Esophagus muscularis mucosa (tissue), 4 donors: ENCODE results near the gene PSAP. TPM values are rescaled to one million over a fixed set of nuclear protein-coding genes. Genes with fewer than 3 reads are reported as not detected.

Experiments used
- DNase-seq: peaks from one replicate; pipeline ENCODE4 v3.0.0-alpha.2; 2017; ENCODE audit errors: extremely low spot score
- H3K27ac ChIP-seq, 4 donors: fragments of 200-600 bp; sonication (generic); replicated peaks in 1 of 4; 1 replicate in 3 of 4; 2 replicates in 1 of 4; pipeline ENCODE4 v1.5.1; 2016 to 2019; ENCODE audit warnings: mild to moderate bottlenecking in 1 of 4
- H3K27me3 ChIP-seq, 4 donors: fragments of 200-600 bp; sonication (generic); one replicate each; pipeline versions ENCODE4 v1.5.1 to v1.6.0; 2016 to 2019
- H3K36me3 ChIP-seq, 4 donors: fragments of 200-600 bp; sonication (generic); one replicate each; pipeline ENCODE4 v1.5.1; 2016 to 2019
- H3K4me1 ChIP-seq, 4 donors: fragments of 200-600 bp; sonication (generic); one replicate each; pipeline ENCODE4 v1.5.1; 2016 to 2019
- H3K4me3 ChIP-seq, 4 donors: fragments of 200-600 bp; sonication (generic); 1 replicate in 2 of 4; 2 replicates in 2 of 4; pipeline ENCODE4 v1.5.1; 2016 to 2019; ENCODE audit warnings: mild to moderate bottlenecking in 4 of 4, moderate library complexity in 1 of 4
- H3K9me3 ChIP-seq, 4 donors: fragments of 200-600 bp; sonication (generic); 1 replicate in 3 of 4; 2 replicates in 1 of 4; pipeline ENCODE4 v1.5.1; 2016 to 2019
- EP300 ChIP-seq: sonication (generic); formaldehyde crosslinking; IDR thresholded peaks from one replicate; pipeline ENCODE4 v1.6.1; 2017; ENCODE audit warnings: antibody characterized with exemption
- POLR2A ChIP-seq: fragments of 450-650 bp; IDR thresholded peaks from one replicate; pipeline ENCODE4 v1.6.1; 2017; ENCODE audit warnings: antibody characterized with exemption, moderate library complexity, mild to moderate bottlenecking, low read depth
- POLR2AphosphoS5 ChIP-seq, 2 donors: sonication (generic); formaldehyde crosslinking; IDR thresholded peaks; one replicate each; pipeline ENCODE4 v1.6.1; 2017; ENCODE audit warnings: antibody characterized with exemption in 2 of 2
- WGBS: methylation state at CpG from one replicate; pipeline ENCODE4 v1.1.5; 2018; 5-methylcytosine and 5-hydroxymethylcytosine counted together
- intact Hi-C: fragments of 100-400 bp; cut with DNase I; formaldehyde crosslinking; loops from one replicate; pipeline ENCODE4 v1.15.1; 2023
- total RNA-seq, 4 donors: library from RNA; depleted of rRNA; stranded (reverse); fragments of >200 nt; gene quantifications; one replicate each; pipeline versions ENCODE4 v1.1.0 to v1.2.1, GENCODE V29; 2016
- TF ChIP-seq, protein P1 (sequence below), 3 experiments: fragments of 200-600 bp in 2 of 3; fragments of 450-650 bp in 1 of 3; sonication (generic) in 2 of 3; IDR thresholded peaks; one replicate each; pipeline ENCODE4 v1.5.1; 2017 to 2019; ENCODE audit warnings: antibody characterized with exemption in 3 of 3, mild to moderate bottlenecking in 2 of 3, moderate library complexity in 1 of 3

Gene PSAP
- total RNA-seq, 4 donors from 2014 or later: 537 to 740 (median 698) TPM

DNA sequence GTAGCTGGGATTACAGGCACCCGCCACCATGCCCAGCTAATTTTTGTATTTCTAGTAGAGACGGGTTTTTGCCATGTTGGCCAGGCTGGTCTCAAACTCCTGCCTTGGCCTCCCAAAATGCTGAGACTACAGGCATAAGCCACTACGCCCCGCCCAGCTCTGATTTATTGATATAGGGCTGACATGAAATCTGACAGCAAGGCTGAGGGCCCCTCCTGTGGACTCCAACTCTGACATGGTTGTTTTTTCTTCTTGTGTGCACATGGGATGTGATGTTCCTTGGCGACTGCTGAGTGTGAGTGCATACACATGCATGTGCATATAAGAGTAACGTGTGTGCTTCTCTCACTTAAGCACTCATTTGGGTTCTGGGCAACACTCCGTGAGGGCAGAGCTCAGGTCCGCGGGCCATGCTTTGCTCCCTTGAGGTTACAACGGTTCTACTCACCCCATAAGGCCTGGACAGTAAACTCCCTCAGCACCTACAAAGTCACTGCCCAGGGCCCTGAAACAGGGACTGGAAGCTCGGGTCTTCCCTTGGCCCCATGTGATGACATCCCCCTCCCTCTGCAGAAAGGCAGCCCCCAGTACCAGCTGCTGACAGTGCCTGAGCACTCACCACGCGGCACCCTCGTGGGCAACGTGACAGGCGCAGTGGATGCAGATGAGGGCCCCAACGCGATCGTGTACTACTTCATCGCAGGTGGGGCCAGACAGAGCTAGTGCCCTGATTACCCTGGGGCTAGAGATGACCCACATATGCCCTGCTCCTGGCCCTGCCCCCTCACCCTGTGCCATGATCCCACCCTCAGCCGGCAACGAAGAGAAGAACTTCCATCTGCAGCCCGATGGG lies 44.1 kb downstream of the PSAP start:
- no peak overlapping the region for H3K4me3 ChIP-seq
- no peaks in the 10 kb centered on the region for H3K9me3 ChIP-seq
- 93% methylated on average over 22 of the region's 23 CpGs for WGBS
- TF ChIP-seq POLR2AphosphoS5 (IDR thresholded peaks at IDR 0.05) (no peak), EP300 (no peak), POLR2A (no peak)
- TF ChIP-seq, protein P1, sequence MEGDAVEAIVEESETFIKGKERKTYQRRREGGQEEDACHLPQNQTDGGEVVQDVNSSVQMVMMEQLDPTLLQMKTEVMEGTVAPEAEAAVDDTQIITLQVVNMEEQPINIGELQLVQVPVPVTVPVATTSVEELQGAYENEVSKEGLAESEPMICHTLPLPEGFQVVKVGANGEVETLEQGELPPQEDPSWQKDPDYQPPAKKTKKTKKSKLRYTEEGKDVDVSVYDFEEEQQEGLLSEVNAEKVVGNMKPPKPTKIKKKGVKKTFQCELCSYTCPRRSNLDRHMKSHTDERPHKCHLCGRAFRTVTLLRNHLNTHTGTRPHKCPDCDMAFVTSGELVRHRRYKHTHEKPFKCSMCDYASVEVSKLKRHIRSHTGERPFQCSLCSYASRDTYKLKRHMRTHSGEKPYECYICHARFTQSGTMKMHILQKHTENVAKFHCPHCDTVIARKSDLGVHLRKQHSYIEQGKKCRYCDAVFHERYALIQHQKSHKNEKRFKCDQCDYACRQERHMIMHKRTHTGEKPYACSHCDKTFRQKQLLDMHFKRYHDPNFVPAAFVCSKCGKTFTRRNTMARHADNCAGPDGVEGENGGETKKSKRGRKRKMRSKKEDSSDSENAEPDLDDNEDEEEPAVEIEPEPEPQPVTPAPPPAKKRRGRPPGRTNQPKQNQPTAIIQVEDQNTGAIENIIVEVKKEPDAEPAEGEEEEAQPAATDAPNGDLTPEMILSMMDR (IDR thresholded peaks at IDR 0.05): no peak
- no peak for DNase-seq
- peaks cover 0 to 5% (median 0%) of the 10 kb centered on the region in 4 donors for H3K36me3 ChIP-seq
- peaks cover 4 to 14% (median 8%) of the 10 kb centered on the region in 4 donors for H3K4me1 ChIP-seq
- H3K27me3 ChIP-seq: no peaks in the 10 kb centered on the region
- no peak overlapping the region for H3K27ac ChIP-seq
- intact Hi-C loops: no loop called here

DNA sequence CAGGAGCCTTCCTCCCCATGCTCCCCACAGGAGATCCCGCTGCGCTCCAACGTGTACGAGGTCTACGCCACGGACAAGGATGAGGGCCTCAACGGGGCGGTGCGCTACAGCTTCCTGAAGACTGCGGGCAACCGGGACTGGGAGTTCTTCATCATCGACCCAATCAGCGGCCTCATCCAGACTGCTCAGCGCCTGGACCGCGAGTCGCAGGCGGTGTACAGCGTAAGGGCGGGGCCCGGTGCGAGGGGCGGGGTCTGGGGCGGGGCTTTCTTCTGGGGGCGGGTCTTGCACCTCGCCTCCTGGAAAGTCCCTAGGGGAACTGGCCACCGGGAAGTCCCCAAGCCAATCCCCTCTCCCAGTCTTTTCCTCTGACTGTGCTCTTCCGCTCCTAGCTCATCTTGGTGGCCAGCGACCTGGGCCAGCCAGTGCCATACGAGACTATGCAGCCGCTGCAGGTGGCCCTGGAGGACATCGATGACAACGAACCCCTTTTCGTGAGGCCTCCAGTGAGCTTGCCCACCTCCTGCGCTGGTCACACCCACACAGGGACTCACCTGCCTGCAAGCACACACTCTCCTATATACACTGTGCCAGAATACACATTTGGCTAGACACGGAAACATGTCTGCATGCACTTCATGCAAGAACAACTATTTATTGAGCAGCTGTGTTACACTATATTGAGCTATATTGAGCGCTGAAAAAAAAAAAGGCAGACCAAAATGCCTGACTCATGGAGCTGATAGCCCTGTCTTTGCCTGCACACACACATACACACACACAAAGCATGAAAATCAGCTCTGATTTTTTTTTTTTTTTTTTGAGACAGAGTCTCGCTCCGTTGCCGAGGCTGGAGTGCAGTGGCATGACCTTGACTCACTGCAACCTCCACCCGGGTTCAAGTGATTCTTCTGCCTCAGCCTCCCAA lies 45.0 kb downstream of the PSAP start:
- Histone ChIP-seq H3K36me3 (peaks cover 0 to 5% (median 0%) of the 10 kb centered on the region in 4 donors), H3K4me1 (peaks cover 0 to 9% (median 3%) of the 10 kb centered on the region in 4 donors), H3K27me3 (no peaks in the 10 kb centered on the region), H3K9me3 (no peaks in the 10 kb centered on the region), H3K4me3 (no peak overlapping the region), H3K27ac (no peak overlapping the region)
- 69% methylated on average over 19 of the region's 41 CpGs for WGBS
- DNase-seq: no peak
- no peak for TF ChIP-seq EP300
- TF ChIP-seq POLR2A: no peak
- TF ChIP-seq, protein P1 (IDR thresholded peaks at IDR 0.05): no peak
- TF ChIP-seq POLR2AphosphoS5 (IDR thresholded peaks at IDR 0.05): no peak
- intact Hi-C loops: no loop called here

DNA sequence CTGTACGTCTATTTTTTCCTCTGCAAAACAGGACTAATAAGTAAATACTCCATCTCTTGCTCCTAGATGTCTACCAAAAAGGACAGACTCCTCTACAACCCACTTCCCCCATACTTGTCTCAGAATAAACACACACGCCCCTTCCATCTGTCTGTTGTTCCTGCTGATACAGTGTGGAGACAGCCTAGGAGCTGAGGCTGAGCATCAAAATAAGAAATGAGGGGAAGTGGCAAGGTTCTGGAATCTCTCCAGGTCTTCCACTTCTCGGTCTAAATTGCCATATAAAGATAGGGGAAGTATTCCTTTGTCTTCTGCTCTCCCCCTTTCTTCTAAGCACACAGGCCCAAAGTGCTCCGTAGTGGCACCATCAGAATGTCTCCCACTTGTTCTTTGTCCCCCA lies 47.0 kb downstream of the PSAP start:
- H3K4me3 ChIP-seq: no peak overlapping the region
- intact Hi-C loops: no loop called here

DNA sequence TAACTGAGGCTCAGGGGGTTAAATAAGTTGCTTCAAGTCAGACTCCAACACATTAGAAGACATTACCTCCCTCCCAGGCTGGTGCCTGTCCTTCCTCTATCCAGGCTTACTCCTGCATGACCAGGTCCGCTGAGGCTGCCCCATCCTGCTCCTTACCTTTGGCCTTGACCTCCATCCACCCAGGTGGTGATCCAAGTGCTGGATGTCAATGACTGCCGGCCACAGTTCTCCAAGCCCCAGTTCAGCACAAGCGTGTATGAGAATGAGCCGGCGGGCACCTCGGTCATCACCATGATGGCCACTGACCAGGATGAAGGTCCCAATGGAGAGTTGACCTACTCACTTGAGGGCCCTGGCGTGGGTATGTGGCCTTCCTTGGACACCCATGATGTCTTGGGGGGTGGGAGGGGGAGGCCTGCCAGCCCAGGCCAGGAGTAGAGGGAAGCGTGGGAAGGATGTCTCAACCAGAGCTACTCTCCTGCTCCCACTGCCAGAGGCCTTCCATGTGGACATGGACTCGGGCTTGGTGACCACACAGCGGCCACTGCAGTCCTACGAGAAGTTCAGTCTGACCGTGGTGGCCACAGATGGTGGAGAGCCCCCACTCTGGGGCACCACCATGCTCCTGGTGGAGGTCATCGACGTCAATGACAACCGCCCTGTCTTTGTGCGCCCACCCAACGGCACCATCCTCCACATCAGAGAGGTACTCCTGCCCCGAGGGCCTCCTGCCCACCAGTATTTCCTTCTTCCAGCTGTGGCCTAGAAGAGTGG lies 48.1 kb downstream of the PSAP start:
- DNase-seq: no peak
- Histone ChIP-seq H3K4me3 (no peak overlapping the region), H3K4me1 (peaks cover 0 to 9% (median 3%) of the 10 kb centered on the region in 4 donors), H3K27ac (no peak overlapping the region), H3K9me3 (no peaks in the 10 kb centered on the region), H3K27me3 (no peaks in the 10 kb centered on the region), H3K36me3 (no peaks in the 10 kb centered on the region)
- intact Hi-C loops: no loop called here
- TF ChIP-seq EP300 (no peak), POLR2AphosphoS5 (IDR thresholded peaks at IDR 0.05) (no peak), POLR2A (no peak)
- TF ChIP-seq, protein P1 (IDR thresholded peaks at IDR 0.05): no peak
- 91% methylated on average over 15 of the region's 18 CpGs for WGBS

More for the DNA sequence above, 47.0 kb downstream of the PSAP start:
- Histone ChIP-seq H3K4me1 (peaks cover 0 to 9% (median 3%) of the 10 kb centered on the region in 4 donors), H3K27me3 (no peaks in the 10 kb centered on the region), H3K9me3 (no peaks in the 10 kb centered on the region), H3K27ac (no peak overlapping the region), H3K36me3 (no peaks in the 10 kb centered on the region)
- WGBS: 47% methylated on average over 4 of the region's 4 CpGs
- DNase-seq: no peak
- TF ChIP-seq, protein P1 (IDR thresholded peaks at IDR 0.05): no peak
